Right renal pelvis (tissue), 4 donors: ENCODE measurements around the gene RCN1. TPM values are rescaled to one million over a fixed set of nuclear protein-coding genes. Genes with fewer than 3 reads are reported as not detected.
"Not testable (repeated sequence)": the region's sequence is repeated elsewhere in the genome, so short reads cannot be mapped to it uniquely, and the experiment has no call there.

Experiments used
- DNase-seq, 4 donors: peaks; one replicate each; pipeline ENCODE4 v3.0.0-alpha.2; 2013; ENCODE audit warnings: low read depth in 4 of 4, low spot score in 3 of 4, missing footprints in 1 of 4
- polyA plus RNA-seq, 4 donors: library from polyadenylated mRNA; unstranded; fragments of 120-200 nt; gene quantifications; one replicate each; pipeline ENCODE4 v1.2.1, GENCODE V29; 2013; ENCODE audit not compliant: insufficient read length in 4 of 4

RCN1 gene
- 100 to 1,000 TPM; 181 to 227 (median 202) TPM for polyA plus RNA-seq

DNA sequence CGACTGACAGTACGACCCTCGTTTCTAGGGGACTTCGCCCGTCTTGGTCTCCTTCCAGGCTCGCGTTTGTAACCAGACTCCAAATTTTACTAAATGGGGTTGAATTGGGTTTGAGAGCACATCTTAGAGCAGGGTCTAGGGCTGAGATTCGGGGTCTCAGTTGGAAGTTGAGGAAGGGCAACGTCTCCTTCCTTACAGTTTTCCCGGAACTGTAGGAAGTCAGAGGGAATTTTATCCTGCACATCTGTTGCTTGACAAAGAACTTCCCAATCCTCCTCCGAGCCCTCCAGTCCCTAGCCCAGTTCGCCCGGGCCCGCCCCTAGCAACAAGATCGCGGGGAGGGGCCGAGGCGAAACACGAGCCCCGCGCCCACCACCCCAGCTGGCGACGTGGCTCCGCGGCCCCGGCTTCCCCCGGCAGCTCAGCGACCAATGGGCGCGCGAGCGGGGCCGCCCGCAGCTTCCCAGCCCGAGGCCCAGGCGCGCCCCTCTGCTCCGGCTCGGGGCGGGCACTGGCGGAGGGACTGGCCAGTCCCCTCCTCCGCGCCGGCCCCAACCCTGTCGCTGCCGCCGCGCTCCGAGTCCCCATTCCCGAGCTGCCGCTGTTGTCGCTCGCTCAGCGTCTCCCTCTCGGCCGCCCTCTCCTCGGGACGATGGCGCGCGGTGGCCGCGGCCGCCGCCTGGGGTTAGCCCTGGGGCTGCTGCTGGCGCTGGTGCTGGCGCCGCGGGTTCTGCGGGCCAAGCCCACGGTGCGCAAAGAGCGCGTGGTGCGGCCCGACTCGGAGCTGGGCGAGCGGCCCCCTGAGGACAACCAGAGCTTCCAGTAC, at the start of gene RCN1:
RCN1 (plus strand) TSS at position 530 of the 826 bp plus-strand sequence; CDS start at position 653, 123 bp downstream.
- peak; percentile 65 to 78 (median 76) for DNase-seq

DNA sequence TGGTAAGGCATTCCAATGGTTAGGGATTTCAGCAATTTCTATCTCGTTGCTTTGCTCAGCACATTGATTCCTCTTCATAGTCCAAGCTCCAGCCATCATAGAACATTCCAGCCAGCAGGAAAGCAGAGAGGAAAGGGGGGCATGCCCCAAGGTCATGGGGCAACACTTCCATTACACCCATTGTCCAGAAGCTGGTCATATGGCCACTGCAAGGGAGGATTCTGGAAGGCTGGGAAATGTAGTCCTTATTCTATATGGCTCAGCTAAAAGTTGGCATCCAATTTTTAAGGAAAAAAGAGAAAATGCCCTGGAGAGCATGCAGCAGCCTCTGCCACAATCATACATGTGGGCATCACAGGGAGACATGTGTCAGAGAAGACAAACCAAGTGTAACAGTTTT, 47.1 kb upstream of the RCN1 start:
- no peak for DNase-seq

DNA sequence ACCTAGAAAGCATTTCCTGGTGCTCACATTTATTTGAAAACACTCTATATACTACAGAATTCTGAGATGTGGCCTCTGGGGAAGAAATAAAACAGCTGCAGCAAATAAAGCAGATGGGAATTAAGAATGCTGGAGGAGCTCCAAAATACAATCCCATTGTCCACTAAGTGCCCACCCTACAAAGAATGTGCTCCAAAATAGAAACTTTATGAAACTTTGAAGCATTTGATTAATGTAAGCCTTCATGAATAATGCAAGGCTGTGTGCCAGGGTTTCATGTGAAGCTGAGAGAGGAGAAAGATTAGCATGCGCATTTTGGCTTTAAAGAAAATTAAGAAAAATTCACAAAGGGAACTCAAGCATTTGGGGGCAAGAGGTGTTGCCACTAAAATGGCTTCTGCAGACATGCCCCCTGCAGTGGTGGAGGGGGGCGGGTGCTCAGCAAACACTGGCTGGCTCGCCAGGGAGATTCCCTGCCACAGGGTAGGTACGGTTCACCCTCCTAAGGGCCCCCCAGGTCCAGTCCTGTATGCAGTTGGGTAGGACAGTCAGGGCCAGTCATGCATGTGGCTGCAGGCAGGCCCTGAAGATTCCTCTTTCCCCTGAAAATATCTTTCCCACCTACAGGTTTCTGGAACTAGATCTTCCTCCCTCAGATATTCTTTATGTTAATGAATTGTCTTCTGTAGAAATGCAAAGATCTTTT, 46.6 kb upstream of the RCN1 start:
- no peak for DNase-seq

DNA sequence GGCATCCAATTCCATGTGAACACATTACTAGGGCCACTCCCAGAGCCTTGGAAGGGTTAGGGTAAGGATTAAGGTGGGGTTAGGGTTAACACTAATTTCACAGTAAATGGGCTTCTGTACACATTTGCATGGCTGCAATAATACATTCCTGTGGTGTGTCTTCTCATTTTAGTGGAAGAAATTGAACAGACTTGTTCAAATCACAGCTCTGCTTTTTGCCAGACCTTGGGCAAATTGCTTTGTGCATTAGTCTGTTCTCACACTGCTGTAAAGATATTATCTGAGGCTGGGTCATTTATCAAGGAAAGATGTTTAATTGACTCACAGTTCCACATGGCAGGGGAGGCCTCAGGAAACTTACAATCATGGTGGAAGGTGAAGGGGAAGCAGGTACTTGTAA, 45.4 kb upstream of the RCN1 start:
- DNase-seq, result no peak

DNA sequence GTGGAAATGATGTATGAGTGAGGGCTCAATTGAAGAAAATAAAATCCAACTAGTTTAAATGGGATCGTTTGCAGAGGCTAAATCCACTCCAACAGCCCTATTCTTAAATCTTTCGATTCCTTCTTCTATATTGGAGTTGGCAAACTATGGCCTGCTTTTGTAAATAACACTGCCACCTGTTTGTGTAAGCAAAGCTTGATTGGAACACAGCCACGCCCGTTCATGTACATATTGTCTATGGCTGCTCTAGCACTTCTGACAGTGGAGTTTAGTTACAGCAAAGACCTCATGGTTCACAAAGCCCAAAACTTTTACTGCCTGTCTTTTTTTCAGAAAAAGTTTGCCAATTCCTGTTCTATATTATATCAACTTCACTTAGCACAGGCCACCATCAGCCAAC, 40.6 kb upstream of the RCN1 start:
- no peak for DNase-seq

DNA sequence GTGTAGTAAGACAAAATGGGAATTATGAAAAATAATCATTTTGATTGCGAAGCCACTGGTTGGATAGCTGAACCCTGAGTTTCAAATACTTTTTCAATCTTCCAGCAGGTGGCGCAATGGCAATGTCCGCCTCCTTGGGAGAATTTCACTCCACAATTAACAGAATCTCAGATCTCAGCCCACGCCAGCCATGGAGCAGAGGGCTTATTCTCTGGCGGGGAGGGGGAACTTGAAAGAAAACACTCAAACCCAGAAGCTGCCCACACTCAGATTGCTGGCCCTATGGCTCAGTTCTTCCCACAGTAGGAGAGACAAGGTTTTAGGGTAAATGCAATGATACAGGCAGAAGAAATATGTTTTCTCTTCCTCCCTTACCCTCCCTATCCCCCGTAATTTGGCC, 38.7 kb upstream of the RCN1 start:
- peak; percentile 28 to 53 (median 44) for DNase-seq

DNA sequence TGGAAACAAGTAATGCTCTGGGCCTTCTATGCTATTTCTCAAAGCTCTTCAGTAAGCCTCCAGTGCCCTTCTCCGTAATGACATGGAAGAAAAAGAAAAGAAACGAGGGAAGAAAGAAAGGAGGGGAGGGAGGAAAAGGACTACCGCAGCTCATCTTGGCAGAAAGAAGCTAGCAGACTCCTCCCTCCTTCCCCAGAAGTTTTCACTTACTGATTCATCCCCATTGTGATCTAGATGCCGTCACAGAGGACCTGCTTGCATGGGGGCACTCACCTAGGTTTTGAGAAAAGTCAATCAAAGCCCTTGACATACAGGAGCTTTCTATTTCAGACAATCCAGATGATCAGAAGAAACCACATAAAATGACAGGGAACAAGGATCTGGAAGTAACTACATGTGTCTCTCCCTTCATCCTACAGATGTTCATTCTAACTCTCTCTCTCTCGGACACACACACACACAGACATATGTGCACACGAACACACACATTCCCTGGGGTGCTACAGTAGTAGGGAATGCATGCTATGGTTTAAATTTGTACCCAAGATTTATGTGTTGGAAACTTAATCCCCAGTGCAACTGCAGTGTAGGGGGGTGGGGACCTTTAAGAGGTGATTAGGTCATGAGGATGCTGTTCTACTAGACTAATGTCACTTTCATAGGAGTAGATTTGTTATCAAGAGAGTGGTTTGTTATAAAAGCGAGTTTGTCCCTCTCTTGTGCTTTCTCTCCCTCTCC, 37.6 kb upstream of the RCN1 start:
- DNase-seq, result no peak

DNA sequence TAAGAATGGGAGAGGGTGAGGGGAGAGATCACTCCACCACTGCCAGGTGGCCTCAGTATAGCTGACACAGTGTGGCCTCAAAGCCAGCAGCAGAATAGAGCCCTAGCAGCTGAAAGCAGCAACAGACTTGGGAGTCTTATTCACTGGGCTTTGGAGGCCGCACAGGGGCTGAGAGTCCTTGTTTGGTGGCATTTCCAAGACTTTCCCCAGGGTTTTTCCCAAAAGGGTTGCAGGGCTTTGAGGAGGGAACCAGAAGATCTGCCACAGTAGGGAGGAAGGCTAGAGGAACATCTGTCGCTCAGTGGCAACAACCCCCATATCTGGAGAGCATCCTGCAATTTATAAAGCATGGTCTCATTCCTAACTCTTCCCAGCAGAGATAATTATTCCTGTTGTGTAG, 35.0 kb upstream of the RCN1 start:
- DNase-seq, result no peak

DNA sequence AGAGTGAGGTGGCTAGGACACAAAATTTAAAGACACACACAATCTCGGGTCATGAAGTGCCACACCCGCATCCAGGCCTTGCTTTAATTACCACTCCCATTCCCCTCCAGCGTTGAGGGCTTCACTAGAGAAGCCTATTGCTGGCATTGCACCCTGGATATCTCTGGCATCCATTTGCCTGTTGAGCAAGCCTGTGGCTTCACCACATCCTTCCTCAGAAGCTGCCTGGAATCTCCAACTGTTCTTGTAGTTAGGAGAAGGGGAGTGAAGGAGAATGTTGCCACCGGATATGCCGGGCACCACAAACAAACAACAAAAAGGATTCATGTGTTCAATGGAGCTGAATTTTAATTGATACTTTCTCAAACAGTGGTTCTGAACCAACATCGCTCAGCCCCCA, 34.4 kb upstream of the RCN1 start:
- DNase-seq, result no peak

DNA sequence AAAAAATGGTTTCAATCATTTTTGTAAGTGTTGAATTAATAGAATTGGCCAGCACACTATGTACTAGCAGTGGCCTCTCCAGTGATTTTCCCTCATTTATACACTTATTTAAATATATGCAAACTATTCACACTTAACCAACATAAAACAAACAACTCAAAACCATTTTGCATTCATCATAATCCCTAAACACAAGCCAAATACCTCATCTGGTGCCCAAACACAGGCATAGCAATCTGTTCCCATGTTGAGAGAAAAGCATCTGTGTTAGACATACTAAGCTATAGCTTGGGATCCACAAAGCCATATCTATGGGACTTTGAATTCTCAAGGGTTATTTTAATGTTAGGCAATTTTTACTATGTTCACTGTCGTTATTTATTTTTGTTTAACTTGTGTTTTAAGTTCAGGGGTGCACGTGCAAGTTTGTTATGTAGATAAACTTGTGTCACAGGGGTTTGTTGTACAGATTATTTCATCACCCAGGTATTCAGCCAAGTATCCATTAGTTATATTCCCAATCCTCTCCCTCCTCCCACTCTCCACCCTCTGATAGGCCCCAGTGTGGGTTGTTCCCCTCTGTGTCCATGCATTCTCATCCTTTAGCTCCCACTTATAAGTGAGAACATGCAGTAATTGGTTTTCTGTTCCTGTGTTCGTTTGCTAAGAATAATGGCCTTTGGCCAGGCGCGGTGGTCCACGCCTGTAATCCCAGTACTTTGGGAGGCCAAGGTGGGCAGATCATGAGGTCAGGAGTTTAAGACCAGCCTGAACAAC, 31.0 kb upstream of the RCN1 start:
- DNase-seq, result no peak

DNA sequence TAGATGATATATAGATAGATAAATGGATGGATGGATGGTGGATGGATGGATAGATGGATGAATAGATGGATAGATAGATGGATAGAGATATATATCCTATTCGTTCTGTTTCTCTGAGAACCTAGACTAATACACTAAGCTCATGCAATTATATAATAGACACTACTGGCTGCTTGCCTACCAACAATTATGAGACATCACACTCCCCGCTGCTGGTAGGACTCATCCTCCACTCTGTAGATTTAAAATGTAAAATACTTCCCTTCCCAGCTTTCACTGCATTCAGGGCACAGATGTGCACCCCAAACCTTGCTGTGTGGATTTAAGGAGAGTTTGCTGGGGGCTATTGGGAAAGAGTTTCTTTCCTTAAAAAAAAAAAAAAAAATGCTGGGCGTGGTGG, 28.3 kb upstream of the RCN1 start:
- DNase-seq, result no peak

DNA sequence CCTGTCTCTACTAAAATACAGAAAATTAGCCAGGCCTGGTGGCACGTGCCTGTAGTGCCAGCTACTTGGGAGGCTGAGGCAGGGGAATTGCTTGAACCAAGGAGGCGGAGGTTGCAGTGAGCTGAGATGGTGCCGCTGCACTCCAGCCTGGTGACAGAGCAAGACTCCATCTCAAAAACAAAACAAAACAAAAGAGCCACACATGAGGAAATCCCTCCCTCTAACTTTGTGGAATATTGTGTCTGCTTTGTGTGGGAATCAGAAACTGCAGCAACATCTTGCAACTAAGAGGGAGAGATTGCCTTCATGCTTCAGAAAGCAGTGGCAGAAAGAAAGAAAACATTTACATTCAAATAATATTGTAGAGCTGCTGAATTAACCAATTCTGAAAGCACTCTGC, 27.8 kb upstream of the RCN1 start:
- not testable (repeated sequence) for DNase-seq

DNA sequence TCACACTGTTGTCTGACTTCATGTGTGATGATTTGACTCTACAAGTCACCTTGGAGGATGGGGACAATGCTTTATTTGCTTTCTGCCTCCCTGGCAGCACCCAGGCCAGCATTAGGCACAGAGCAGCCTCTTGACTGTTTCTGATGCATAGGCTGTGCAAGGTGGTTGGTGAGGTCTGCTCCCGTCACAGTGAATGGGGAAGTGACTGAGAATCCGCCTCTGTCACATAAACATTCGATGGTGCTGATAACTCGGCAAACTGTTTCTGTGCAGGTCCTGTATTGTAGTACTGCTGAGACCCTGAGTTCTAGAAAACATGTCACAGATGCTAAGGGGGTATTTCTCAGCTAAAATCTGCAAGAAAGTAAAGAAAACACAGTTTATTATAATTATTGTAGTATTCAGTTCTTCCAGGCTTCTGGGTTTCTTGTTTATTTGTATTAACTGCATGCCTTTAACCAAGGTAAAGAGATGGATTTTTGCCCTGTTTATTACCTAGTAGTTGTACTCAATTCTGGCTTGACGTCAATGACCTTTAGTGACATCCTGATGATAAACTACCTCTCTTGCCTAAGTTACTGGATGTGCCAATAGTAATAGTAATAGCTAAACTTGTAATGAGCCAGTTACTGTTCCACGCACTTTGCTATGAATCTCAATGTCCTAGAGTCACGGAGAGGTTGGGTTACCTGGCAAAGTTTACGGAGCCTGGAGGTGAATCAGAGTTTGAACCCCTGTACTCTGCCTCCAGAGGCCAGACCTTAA, 24.8 kb upstream of the RCN1 start:
- no peak for DNase-seq

DNA sequence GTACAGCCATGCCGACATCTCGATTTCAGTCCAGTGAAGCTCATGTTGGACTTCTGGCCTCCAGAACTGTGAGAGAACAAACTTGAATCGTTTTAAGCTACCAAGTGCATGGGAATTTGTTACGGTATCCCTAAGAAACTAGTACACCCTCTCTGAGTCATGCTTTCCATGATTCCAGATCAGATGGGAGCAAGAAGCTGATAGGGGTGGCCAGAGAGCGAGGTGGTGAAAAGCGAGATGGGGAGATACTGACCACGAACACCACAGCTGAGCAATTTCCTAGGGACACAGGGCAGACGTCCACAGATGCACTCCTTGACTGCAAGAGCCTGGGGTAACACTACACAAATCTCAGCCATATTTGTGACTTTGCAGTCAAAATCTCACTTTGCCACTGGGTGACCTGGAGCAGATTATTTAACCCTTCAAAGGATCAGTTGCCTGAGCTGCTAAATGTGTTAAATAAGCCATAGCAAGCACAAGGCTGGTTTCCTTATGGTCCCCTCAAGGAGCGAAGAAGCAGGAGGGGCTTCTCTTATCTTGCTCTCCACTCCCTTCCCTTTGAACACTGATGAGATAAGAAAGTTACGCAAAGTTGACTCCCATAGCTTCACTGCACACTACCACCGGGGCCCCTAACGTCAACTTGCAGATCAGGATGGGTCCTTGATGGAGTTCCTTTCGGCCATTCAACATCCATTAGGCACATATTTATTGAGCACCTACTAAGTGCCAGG, 22.6 kb upstream of the RCN1 start:
- no peak for DNase-seq

DNA sequence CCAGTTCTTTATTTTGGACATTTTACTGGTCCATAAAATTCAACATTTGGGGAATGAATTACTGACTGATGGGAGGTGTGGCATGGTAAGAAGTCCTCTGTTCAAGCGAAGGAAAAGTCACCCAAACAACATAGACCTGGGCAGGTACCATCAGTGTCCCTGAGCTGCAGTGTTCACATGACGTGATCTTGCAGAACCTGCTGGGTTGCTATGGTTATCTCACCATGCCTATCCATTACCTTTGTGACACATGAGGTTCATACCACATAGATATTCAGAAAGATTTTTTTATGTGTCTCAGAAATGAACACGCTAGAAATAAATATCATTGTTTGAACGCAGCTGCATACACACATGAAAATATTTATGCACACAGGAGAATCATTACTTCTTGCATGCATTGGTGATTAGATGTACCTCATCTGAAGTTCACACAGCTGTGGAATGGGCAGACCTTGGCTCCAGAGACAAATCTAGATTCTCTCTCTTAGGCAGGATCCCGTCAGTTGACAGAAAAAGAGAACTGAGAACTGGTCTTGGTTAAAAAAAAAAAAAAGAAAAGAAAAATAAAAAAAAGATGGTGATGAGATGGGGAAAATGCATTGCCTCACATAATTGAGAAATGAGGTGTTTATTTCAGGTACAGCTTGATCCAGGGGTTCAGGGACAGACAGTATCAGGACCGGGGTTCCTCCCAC, 21.4 kb upstream of the RCN1 start:
- DNase-seq, result no peak

DNA sequence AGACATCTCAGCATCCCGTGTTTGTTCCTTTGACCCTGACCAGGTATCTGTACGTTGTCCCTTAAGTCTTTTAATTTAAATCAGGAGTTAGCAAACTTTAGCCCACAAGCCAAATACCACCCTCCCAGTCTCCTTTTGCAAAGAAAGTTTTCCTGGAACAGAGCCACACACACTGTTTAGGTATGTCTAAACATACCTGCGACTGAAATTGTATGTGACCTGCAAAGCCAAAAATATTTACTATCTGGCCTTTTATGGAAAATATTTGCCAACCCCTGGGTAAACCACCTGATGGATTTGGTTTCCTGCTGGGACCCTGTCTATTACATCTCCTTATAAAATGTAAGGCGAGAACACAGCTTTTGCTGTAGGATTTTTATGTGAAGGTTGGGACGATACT, 20.2 kb upstream of the RCN1 start:
- DNase-seq, result no peak

DNA sequence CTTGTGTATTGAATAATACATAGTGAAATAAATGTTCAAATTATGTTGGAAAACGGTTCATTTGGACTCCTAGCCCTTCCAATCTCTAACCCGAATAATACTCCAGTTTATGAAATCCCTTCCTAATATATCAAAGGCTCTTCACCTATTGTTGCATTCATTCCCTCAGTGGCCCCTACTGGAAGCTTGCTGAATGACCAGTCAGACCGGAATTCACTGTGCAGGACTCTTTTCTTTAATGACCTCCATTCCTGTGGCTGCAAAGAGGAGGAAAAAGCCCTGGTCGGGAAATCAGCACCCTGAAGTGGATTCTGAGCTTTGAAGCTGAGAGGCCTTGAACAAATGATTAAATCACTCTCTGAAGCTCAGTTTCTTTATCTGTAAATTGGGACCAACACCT, 19.1 kb upstream of the RCN1 start:
- DNase-seq, result no peak

DNA sequence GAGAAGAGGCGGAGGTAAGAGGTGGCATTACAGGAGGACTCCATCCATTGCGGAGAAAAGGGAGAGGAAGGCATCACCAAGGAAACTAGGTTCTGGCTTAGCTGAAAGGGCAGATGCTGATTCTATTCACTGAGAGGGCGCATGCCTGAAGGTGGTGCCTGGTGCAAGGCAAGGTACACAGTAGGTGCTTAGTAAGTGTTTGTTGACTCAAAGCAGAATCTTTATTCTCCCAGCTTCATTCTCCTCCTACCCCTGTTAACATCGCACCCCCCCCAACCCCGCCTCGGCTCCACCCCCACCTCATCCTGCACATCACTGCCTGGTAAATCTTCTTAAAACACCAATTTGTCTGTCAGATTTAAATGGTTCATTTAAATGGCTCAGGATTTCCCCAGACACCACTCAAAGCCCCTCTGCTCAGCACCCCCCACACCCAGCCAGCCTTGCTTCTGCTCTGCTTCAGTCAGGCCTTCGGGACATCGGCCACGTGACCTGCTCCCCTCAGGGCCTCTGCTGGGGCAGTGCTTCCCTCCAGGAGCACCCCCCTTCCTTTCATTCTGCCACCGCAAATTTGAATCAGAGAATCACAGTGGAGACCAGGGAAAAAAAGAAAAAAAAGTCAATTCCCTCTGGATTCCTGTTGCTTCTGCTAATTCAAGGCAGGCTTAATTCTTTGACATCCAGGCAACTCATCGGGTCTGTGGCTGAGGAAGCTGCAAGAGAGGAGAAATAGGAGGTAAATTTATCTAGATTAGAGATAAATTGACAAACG, 17.8 kb upstream of the RCN1 start:
- DNase-seq, result no peak
